GM23338 (cell line): ENCODE measurements around the gene TESK2. TPM values are rescaled to one million over a fixed set of nuclear protein-coding genes. Genes with fewer than 3 reads are reported as not detected.

Experiments used
- ATAC-seq: fragments of 200-7000 bp; cut with Tn5 transposase; 3 replicates; pipeline ENCODE4 v1.9.1; 2020
- DNase-seq: peaks from one replicate; pipeline ENCODE4 v3.0.0-alpha.2; 2015; ENCODE audit warnings: low spot score
- H2AFZ ChIP-seq: fragments of 200-600 bp; sonication (generic); 2 replicates; pipeline ENCODE4 v1.8.0; 2016; ENCODE audit warnings: antibody characterized with exemption, mild to moderate bottlenecking, moderate library complexity
- H3F3A ChIP-seq: fragments of 200-600 bp; sonication (generic); replicated peaks from 2 replicates; pipeline ENCODE4 v1.8.0; 2017; ENCODE audit warnings: antibody characterized with exemption, mixed run types, low read depth
- H3K27ac ChIP-seq: fragments of 200-600 bp; sonication (generic); 2 replicates; pipeline ENCODE4 v1.6.1; 2016; ENCODE audit warnings: low read depth
- H3K27me3 ChIP-seq: fragments of 200-600 bp; sonication (generic); 2 replicates; pipeline ENCODE4 v1.8.0; 2016; ENCODE audit warnings: mild to moderate bottlenecking, mixed run types, moderate library complexity; ENCODE audit not compliant: insufficient read depth
- H3K36me3 ChIP-seq: fragments of 200-600 bp; sonication (generic); 2 replicates; pipeline ENCODE4 v1.8.0; 2016; ENCODE audit warnings: mild to moderate bottlenecking; ENCODE audit not compliant: insufficient read depth
- H3K4me1 ChIP-seq: fragments of 200-600 bp; sonication (generic); 2 replicates; pipeline ENCODE4 v1.8.0; 2016; ENCODE audit warnings: mild to moderate bottlenecking, moderate library complexity; ENCODE audit not compliant: insufficient read depth
- H3K4me2 ChIP-seq: fragments of 200-600 bp; sonication (generic); 2 replicates; pipeline ENCODE4 v1.7.1; 2017; ENCODE audit warnings: mixed run types
- H3K4me3 ChIP-seq: fragments of 200-600 bp; sonication (generic); 2 replicates; pipeline ENCODE4 v1.6.1; 2016; ENCODE audit warnings: mixed run types
- H3K79me2 ChIP-seq: fragments of 200-600 bp; sonication (generic); replicated peaks from 2 replicates; pipeline ENCODE4 v1.8.0; 2017; ENCODE audit warnings: mild to moderate bottlenecking; ENCODE audit not compliant: insufficient read depth
- H3K9me2 ChIP-seq: fragments of 200-600 bp; sonication (generic); 2 replicates; pipeline ENCODE4 v1.8.0; 2017; ENCODE audit not compliant: insufficient read depth
- H4K20me1 ChIP-seq: fragments of 200-600 bp; sonication (generic); replicated peaks from 2 replicates; pipeline ENCODE4 v1.8.0; 2017; ENCODE audit warnings: mild to moderate bottlenecking; ENCODE audit not compliant: insufficient read depth
- H3K27ac Mint-ChIP-seq: 2 replicates; pipeline ENCODE4 v1.8.0; 2020; ENCODE audit warnings: inconsistent platforms, mild to moderate bottlenecking, moderate library complexity, mixed read lengths
- H3K27me3 Mint-ChIP-seq: 3 replicates; pipeline ENCODE4 v1.8.0; 2022; ENCODE audit warnings: low read depth, mild to moderate bottlenecking, moderate library complexity, mixed read lengths, inconsistent platforms; ENCODE audit not compliant: insufficient read depth, poor library complexity
- H3K36me3 Mint-ChIP-seq: 3 replicates; pipeline ENCODE4 v1.8.0; 2021; ENCODE audit warnings: low read depth, mild to moderate bottlenecking, inconsistent platforms, moderate library complexity, mixed read lengths
- H3K4me1 Mint-ChIP-seq: 3 replicates; pipeline ENCODE4 v1.8.0; 2020; ENCODE audit warnings: mild to moderate bottlenecking, inconsistent platforms, mixed read lengths
- H3K4me3 Mint-ChIP-seq: 3 replicates; pipeline ENCODE4 v1.8.0; 2021; ENCODE audit warnings: moderate library complexity, mild to moderate bottlenecking, inconsistent platforms, mixed read lengths
- H3K9me3 Mint-ChIP-seq: 3 replicates; pipeline ENCODE4 v1.8.0; 2020; ENCODE audit warnings: moderate library complexity, mild to moderate bottlenecking, inconsistent platforms, mixed read lengths
- CREB1 ChIP-seq: fragments of 250-450 bp; sonication (Bioruptor Pico); IDR thresholded peaks from 2 replicates; pipeline ENCODE4 v1.5.0; 2020; ENCODE audit warnings: low read depth, mild to moderate bottlenecking, moderate library complexity
- CTCF ChIP-seq, 2 experiments: fragments of 200-600 bp in 1 of 2; sonication (generic) in 1 of 2; conservative IDR thresholded peaks; 2 replicates each; pipeline versions ENCODE4 v1.5.1 to v1.6.1; 2016 to 2017; ENCODE audit warnings: antibody characterized with exemption in 2 of 2, low read depth in 2 of 2, mild to moderate bottlenecking in 2 of 2, moderate library complexity in 1 of 2
- ETS1 ChIP-seq: IDR thresholded peaks from 2 replicates; pipeline ENCODE4 v1.6.1; 2016; ENCODE audit warnings: antibody characterized with exemption
- EZH2 ChIP-seq: fragments of 200-600 bp; sonication (generic); IDR thresholded peaks from one replicate; pipeline ENCODE4 v1.8.0; 2017; ENCODE audit warnings: antibody characterized with exemption, mild to moderate bottlenecking, low read depth; ENCODE audit not compliant: unreplicated experiment
- EZH2phosphoT487 ChIP-seq: fragments of 200-600 bp; sonication (generic); IDR thresholded peaks from one replicate; pipeline ENCODE4 v1.8.1; 2018; ENCODE audit warnings: antibody characterized with exemption; ENCODE audit not compliant: unreplicated experiment
- JUNB ChIP-seq: IDR thresholded peaks from one replicate; pipeline ENCODE4 v1.6.1; 2016; ENCODE audit warnings: antibody characterized with exemption; ENCODE audit not compliant: unreplicated experiment
- NANOG ChIP-seq: IDR thresholded peaks from 2 replicates; pipeline ENCODE4 v1.6.1; 2016; ENCODE audit warnings: antibody characterized with exemption, borderline replicate concordance
- POLR2AphosphoS5 ChIP-seq: IDR thresholded peaks from 2 replicates; pipeline ENCODE4 v1.6.1; 2016; ENCODE audit warnings: antibody characterized with exemption, low read depth
- REST ChIP-seq: IDR thresholded peaks from one replicate; pipeline ENCODE4 v1.6.1; 2018; ENCODE audit warnings: antibody characterized with exemption; ENCODE audit not compliant: unreplicated experiment
- STAT1 ChIP-seq: IDR thresholded peaks from one replicate; pipeline ENCODE4 v1.6.1; 2016; ENCODE audit warnings: antibody characterized with exemption; ENCODE audit not compliant: unreplicated experiment
- ZNF114 ChIP-seq: fragments of 250-450 bp; sonication (Bioruptor Pico); IDR thresholded peaks from 2 replicates; pipeline ENCODE4 v1.5.0; 2020; ENCODE audit warnings: mild to moderate bottlenecking, moderate library complexity
- ZNF331 ChIP-seq: fragments of 250-450 bp; sonication (Bioruptor Pico); IDR thresholded peaks from 2 replicates; pipeline ENCODE4 v1.5.0; 2020; ENCODE audit warnings: low read depth, mild to moderate bottlenecking, moderate library complexity
- ZNF462 ChIP-seq: fragments of 250-450 bp; sonication (Bioruptor Pico); IDR thresholded peaks from 2 replicates; pipeline ENCODE4 v1.5.0; 2020; ENCODE audit warnings: mild to moderate bottlenecking, moderate library complexity
- polyA plus RNA-seq: library from polyadenylated mRNA; unstranded; fragments of >200 nt; fragmentation: Nextera tagmentation; extraction: Ambion mirVana; gene quantifications from 2 replicates; pipeline ENCODE4 v1.2.1, GENCODE V29; 2016
- total RNA-seq: library from RNA; depleted of rRNA; stranded (reverse); fragments of >200 nt; shearing (Covaris generic); gene quantifications from 2 replicates; pipeline ENCODE4 v1.2.3, GENCODE V29; 2014

The TESK2 gene
- total and polyA plus RNA-seq, 2 experiments from 2014 or later = 5.2 to 14.0 TPM

- Histone ChIP-seq H3K4me2 (no peak overlapping the region), H3K9me2 (no peaks in the 10 kb centered on the region), H3K27me3 (no peaks in the 10 kb centered on the region), H3K27ac (no peak overlapping the region), H3K36me3 (no peaks in the 10 kb centered on the region), H2AFZ (no peak overlapping the region), H4K20me1 (no peaks in the 10 kb centered on the region), H3F3A (no peaks in the 10 kb centered on the region), H3K4me3 (no peak overlapping the region), H3K4me1 (no peaks in the 10 kb centered on the region), H3K79me2 (no peaks in the 10 kb centered on the region)
- no peaks in the 10 kb centered on the region for H3K36me3 Mint-ChIP-seq
- H3K4me1 Mint-ChIP-seq = peaks cover 8% of the 10 kb centered on the region
- no peak overlapping the region for H3K27ac Mint-ChIP-seq
- no peaks in the 10 kb centered on the region for H3K9me3 Mint-ChIP-seq
- no peak for DNase-seq
- H3K4me3 Mint-ChIP-seq = no peak overlapping the region
- TF ChIP-seq JUNB (no peak), POLR2AphosphoS5 (no peak), ZNF114 (CRISPR knock-in tag) (no peak), CREB1 (CRISPR knock-in tag) (no peak), REST (no peak), ZNF462 (CRISPR knock-in tag) (no peak), CTCF (conservative IDR thresholded peaks at IDR 0.05; ENCODE audit: low read depth in 2 of 2) (no peak), ZNF331 (CRISPR knock-in tag) (no peak), NANOG (no peak), EZH2phosphoT487 (no peak), EZH2 (no peak), ETS1 (no peak), STAT1 (no peak)
- H3K27me3 Mint-ChIP-seq = no peaks in the 10 kb centered on the region
- no peak for ATAC-seq
Measured at GRCh38 chr1:45403718-45404117, 87.2 kb downstream of the TESK2 start.
